ENCODE results near the gene PCDHAC2.

- TF ChIP-seq CTCF (IDR thresholded peaks at IDR 0.05) (no peak), POLR2AphosphoS5 (IDR thresholded peaks at IDR 0.05) (no peak), EP300 (IDR thresholded peaks at IDR 0.05) (no peak)
These were observed 36.3 kb downstream of the PCDHAC2 start for GRCh38 chr5:141002605-141002965.

All from stomach (tissue), 4 donors.